GM12878 (cell line): ENCODE measurements around the gene PASK.

Source experiments
- CTCF ChIP-seq, 3 experiments: IDR thresholded peaks in 2 of 3; conservative IDR thresholded peaks in 1 of 3; 2 replicates each; pipeline ENCODE4 v1.5.1; 2011; ENCODE audit warnings: low read depth in 3 of 3, low read length in 3 of 3, mild to moderate bottlenecking in 3 of 3, control low read depth in 2 of 3, moderate library complexity in 2 of 3, inconsistent platforms in 1 of 3, mixed read lengths in 1 of 3; ENCODE audit not compliant: control insufficient read depth in 2 of 3, insufficient read depth in 1 of 3; ENCODE audit errors: extremely low read depth in 1 of 3
- RFX5 ChIP-seq: IDR thresholded peaks from 2 replicates; pipeline ENCODE4 v1.6.1; 2011; ENCODE audit warnings: low read depth, low read length, improper control_type of control experiment
- SIN3A ChIP-seq: IDR thresholded peaks from 2 replicates; pipeline ENCODE4 v1.6.1; 2012; ENCODE audit warnings: low read depth, low read length, improper control_type of control experiment
- STAT1 ChIP-seq: fragments of 450-650 bp; conservative IDR thresholded peaks from 2 replicates; pipeline ENCODE4 v1.6.1; 2014; ENCODE audit warnings: antibody characterized with exemption, mild to moderate bottlenecking

DNA sequence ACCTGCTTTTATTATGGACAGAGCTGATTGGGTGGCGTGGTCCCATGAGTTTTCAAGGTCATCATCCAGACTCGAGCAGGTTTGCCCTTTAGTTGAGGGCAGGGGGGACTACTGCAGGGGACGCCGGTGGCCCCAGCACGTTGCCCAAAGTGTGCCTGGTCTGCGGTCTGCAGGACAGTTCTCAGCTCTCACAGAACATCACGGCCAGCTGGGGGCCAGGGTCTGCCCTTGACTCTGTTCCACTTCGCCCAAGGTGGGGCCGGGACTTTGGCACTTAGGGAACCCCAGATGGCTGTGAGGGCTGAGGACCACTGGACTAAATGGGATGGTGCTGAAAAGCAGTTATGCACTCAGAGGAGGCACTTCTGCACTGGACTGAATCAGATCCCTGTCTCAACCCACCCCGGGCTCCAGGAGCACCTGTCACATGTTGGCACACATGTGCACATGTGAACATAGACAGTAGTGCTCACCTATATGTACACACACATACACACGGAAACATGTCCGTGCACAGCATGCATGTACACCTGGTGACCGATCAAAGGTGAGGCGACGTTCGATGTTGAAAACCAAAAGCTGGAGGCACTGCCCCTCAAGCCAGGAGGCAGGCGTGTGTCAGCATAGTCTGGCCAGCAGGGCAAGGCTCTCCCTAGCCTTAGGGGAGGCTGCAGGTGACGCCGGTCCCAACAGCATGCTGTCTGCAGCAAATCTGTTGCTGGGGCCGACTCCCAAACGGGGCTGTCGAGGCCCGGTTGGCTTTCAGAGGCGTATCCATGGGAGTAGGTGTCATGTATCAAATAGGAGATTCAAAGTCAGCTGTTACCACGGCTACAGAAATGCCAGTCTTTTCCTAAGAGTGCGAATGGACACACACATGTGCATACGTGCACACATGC lies 49.4 kb upstream of the PASK start:
- TF ChIP-seq CTCF (IDR thresholded peaks at IDR 0.05 in 2 of 3, conservative IDR thresholded peaks at IDR 0.05 in 1 of 3; ENCODE audit: control insufficient read depth in 2 of 3, extremely low read depth in 1 of 3, insufficient read depth in 1 of 3, low read depth in 3 of 3, low read length in 3 of 3), result no peak
- no peak for TF ChIP-seq RFX5
- no peak for TF ChIP-seq SIN3A
- TF ChIP-seq STAT1, result no peak
